GM18907 (cell line): ENCODE data around the gene CRYAA.
A peak's percentile ranks its signal among the peaks of the same experiment; 100 is the strongest.
"Not testable (repeated sequence)": the region's sequence is repeated elsewhere in the genome, so short reads cannot be mapped to it uniquely, and the experiment has no call there.

Experiments used
- ATAC-seq: cut with Tn5 transposase; IDR thresholded peaks from one replicate; pipeline ENCODE4 v1.9.1; 2021; ENCODE audit warnings: mild to moderate bottlenecking, moderate library complexity; ENCODE audit not compliant: unreplicated experiment

Gene CRYAA

GRCh38 chr21:43176621-43177020 lies 7.8 kb downstream of the CRYAA start:
- peak; percentile 55 for ATAC-seq

DNA sequence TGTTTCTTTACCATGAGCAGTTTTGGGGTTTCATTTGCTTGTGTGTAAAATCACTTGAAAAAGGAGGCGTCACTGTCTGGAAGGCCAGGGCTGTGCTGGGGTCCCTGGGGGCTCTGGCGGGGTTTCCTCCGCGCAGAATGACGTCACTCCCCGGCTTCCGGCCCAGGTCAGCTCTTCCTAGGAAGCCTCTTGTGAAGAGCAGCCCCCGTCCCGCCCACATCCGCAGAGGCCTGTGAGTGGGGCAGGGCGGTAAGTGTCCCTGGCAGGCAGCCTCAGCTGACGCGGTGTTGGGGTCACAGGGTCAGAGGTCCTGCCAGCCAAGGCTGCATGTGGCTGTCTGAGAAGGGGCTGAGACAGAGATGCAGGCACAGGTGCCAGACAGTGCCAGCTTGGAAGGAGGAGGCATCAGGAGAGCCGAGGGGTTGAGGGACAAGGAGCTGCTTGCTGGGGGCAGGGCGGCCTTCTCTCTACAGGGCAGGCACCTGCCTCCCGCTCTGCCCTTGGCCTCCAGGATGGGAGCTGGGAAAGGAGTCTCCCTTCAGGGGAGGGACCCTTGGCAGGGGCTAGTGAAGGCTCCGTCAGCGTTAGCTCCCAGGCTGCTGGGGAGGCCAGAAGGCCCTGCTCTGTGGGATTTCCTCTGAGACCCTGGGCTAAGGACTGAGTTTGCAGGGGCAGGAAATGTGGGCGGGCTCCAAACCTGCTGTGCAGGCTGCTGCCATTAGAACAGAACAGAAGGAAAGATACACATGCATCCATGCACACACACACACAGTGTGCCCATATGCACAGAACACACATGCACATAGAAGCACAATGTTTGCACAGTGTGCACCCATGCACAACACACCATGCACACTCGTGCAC lies 8.5 kb downstream of the CRYAA start:
- peak; percentile 65 for ATAC-seq

- not testable (repeated sequence) for ATAC-seq
Observed at GRCh38 chr21:43178175-43178826, 9.5 kb downstream of the CRYAA start.

DNA sequence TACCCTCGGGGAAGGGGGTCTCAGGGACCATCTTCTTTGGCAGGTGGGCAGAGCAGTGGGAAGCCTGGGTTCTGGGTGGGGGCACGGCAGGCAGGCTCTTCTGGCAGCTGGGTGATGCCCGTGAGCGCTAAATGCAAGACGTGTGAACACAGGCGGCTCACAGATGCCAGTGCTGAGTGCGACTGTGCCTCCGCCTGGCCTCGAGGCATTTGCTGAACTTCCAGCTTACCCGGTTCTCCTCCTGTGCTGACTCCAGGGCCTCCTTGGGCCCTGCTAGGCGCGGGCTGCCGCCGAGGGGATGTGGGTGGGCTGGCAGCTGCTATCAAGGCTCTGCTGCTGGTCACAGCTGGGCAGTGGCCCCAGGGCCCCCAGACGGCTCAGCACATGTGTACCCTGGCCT lies 12.2 kb downstream of the CRYAA start:
- not testable (repeated sequence) for ATAC-seq

DNA sequence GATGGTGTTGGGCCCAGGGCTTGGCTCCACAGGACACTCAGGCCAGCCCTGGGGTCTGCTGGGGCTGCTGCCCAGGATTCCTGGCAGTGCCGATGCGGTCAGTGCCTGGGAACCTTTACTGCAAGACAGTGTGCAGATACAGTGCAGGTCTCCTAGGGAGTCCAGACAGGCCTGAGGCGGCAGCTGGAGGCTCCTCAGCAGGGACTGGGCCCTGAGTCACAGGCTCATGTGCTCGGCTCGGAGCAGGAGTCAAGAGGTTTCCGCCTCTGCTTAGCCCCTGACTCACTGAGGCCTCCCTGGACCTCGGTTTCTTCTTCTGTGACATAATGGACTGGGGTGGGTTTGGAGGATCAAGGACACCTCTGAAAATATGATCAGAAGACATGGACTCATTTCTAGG lies 18.5 kb downstream of the CRYAA start:
- ATAC-seq = not testable (repeated sequence)

- ATAC-seq = no peak
Observed at GRCh38 chr21:43187715-43188114, 18.9 kb downstream of the CRYAA start.

DNA sequence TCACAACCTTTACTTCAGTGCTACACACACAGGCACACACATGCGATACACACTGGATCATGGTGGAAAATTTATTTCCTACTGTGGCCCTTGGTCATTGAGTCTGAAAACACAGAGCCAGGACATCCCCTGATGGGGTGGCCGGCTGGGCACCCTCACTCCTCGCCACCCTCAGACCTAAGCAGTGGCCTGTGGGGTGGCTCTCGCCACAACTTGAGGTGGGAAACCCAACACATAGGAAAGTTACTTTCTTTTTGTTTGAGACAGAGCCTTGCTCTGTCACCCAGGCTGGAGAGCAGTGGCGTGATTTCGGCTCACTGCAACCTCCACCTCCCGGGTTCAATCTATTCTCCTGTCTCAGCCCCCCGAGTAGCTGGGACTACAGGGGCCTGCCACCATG lies 19.4 kb downstream of the CRYAA start:
- ATAC-seq = no peak

- ATAC-seq = no peak
Observed at GRCh38 chr21:43188592-43189210, 19.9 kb downstream of the CRYAA start.

DNA sequence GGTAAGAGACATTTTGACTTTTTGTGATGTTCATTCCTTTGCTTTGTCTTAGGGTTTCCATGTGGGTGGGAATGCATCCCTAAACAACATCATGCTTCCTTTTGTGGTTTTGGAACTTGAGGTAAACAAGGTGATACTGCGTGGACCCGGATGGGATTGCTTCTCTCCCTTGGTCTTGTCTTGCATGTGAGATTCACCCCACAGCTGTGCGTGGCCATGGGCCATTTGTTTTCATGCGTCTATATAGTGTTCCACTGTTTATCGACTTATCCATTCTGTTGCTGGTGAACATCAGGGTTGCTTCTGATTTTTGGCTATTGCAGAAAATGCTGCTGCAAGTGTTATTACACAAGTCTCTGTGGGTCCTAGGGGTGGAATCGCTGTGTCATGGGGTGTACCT lies 21.1 kb downstream of the CRYAA start:
- no peak for ATAC-seq

- no peak for ATAC-seq
Observed at GRCh38 chr21:43190544-43190943, 21.7 kb downstream of the CRYAA start.

GRCh38 chr21:43190951-43191350 lies 22.1 kb downstream of the CRYAA start:
- ATAC-seq = no peak

DNA sequence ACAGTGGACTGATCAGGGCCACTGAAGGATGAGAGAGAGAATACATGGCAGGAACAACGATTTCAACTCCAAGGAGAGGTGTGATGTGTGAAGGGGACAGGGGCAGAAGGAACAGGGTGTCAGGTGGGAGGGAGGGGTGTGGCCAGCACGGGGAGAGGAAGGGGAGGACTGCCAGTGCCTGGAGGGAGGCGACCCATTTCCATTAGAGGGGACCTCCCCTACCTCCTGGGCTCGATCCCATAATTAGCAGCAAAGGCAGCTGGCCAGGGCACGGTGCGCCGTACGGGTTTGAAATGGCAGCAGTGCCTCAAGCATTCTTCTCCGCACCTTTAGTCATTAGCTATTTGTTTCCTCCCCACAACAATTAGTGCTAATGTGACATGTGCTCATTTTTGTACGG lies 22.7 kb downstream of the CRYAA start:
- ATAC-seq = no peak

DNA sequence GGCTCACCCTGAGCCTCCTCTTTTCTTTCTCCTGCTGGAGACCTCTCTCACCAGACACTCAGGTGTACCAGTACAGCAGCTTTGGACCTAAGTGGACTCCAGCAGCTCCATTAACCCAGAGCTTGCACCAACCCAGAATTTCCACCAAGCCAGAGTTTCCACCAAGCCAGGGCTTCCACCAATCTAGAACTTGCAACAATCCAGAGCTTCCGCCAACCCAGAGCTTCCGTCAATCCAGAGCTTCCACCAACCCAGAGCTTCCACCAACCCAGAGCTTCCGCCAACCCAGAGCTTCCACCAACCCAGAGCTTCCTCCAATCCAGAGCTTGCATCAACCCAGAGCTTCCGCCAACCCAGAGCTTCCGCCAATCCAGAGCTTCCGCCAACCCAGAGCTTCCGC lies 23.2 kb downstream of the CRYAA start:
- ATAC-seq = no peak

- ATAC-seq = no peak
Observed at GRCh38 chr21:43192501-43193081, 23.8 kb downstream of the CRYAA start.

DNA sequence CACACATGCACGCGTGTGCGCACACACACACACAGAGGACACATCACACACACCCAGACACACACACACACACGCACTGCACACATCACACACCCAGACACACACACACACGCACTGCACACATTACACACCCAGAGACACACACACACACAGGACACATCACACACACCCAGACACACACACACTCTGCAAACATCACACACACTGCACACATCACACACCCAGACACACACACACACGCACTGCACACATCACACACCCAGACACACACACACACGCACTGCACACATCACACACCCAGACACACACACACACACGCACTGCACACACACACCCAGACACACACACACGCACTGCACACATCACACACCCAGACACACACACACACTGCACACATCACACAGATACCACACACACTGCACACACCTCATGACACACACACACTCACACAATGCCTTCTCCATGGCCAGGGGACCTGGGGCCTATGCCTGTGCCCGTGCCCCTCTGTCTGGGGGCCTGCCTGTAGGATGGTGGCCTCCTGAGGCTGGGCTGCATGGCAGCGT lies 24.4 kb downstream of the CRYAA start:
- no peak for ATAC-seq

DNA sequence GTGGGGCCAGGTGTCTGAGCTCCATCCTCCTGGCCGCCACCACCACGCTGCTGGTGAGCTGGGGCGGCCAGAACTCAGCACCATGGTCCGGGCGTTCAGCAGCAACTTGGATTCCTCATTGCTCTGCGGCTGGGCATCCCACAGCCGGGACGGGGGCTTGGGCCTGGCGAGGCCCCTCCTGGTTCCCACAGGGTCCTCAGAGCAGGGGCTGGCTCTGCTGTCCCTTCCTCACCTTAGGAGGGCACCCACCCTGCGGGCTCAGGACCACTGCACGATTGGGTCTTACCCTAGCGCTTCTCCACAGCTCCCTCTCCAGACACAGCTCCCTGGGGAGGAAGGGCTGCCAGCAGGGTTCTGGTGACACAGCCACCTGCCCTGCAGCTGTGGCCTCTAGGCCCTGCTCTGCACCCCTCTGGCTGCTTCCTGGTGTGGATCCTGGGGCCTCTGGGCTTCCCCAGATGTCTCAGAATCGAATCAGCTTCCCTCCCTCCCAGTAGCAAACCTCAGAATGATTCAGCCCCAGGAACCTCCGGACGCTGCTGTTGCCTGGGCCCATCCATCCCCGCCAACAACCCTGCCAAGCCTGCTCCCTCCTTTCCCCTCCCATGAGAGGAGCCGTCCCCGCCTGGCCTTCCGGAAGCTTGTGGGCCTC lies 25.0 kb downstream of the CRYAA start:
- ATAC-seq = no peak

DNA sequence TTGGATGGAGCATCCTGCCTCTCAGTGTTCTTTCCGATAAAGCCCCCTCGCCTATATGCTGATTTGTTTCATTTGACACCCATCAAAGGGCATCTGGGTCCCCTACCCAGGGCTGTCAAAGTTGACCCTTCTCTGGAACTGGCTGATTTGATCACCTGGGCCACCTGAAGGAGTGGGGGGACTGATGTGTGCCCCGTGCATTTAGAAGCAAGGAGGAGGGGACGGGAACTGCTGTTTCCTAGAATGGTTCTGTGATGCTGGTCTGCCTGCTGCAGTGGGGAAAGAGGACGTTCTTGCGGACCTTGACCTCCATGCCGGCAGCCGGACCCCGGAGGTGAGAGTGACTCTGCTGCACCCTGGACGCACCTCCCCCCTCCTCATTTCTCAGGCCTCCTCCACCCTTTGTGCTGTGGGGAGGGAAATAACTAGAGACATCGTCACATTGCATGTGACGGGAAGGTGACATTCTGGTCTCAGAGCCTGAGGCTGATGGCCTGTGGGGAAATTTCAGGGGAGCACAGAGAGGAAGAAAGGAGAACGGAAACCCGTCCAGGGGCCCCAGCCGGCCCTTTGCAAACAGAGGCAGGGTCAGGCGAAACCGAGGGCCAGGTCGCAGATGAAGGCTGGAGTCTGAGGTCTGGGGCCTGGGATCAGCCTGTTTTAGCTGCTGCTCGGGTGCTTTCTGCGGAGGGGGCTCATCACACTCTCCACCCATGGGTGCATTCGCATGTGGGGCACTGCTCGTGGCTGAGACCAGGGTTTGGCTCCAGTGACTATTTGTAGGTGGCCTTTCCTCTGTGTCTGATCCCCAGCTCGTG lies 25.7 kb downstream of the CRYAA start:
- no peak for ATAC-seq

GRCh38 chr21:43195121-43196021 lies 26.6 kb downstream of the CRYAA start:
- no peak for ATAC-seq

GRCh38 chr21:43196826-43197225 lies 28.0 kb downstream of the CRYAA start:
- no peak for ATAC-seq
